HG03565 (cell line): ENCODE results near the gene SEC16A.

Experiments used
- ATAC-seq: cut with Tn5 transposase; IDR thresholded peaks from one replicate; pipeline ENCODE4 v1.9.1; 2021; ENCODE audit warnings: mild to moderate bottlenecking, moderate library complexity; ENCODE audit not compliant: unreplicated experiment

SEC16A gene

DNA sequence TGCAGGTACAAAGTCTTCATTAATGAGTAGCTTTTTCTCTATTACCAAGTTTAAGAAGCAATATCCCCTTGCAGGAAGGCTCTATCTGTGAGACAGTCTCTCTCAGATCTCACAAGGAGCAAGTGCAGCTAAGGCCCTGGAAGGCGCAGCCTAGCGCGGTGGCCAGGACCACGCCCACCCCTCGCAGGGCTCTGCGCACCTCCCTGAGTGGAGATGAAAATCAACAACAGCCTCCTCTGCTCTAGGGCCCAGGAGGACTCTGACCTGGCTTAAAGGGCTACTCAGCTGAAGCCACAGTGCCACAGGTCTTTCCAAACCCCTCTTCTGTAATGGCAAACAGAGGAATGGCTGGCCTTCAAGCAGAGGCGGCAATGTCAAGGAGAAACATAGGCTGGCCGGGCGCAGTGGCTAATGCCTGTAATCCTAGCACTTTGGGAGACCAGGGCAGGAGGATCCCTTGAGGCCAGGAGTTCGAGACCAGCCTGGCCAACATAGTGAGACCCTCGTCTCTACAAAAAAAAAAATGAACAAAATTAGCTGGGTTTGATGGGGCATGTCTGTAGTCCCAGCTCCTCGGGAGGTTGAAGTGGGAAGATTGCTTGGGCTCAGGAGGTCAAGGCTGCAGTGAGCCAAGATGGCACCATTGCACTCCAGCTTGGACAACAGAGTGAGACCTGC lies 11.9 kb downstream of the SEC16A start:
- ATAC-seq, result no peak

DNA sequence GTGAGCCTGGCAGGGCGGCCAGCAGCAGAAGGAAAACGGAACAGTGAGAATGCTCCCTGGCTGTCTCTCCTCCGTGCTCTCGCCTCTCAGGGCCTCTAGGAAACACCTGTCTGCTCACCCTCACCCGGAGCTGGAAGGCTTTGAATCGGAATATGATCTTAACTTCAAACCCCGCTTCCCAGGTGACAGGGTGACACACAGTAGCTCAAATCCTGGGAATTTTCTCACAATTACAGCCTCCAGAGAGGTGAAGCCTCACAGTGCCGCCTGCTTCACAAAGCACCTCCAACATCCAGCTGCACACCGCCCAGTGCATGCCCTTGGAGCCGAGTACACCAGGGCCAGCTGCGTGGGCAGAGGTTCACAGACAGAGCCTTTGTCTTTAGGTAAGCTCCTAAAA lies 12.5 kb downstream of the SEC16A start:
- ATAC-seq, result no peak

DNA sequence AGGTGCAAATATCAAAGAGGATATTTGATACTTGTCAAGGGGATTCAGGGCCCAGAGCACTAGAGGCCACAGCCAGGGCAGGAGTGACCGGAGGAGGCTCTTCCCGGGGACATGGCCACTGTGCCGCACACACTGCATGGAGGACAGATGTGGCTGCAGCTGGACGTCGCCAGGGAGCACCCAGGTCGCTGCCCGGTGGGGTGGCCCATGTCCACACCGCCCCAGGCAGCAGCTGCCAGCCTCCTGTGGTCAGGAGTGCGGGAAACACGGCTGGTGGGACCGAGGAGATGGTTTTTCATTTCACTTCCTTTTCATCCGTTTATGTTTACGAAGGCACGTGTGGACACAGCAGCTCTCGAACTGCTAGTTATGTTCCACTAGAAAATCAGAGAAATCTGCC lies 15.1 kb downstream of the SEC16A start:
- no peak for ATAC-seq

DNA sequence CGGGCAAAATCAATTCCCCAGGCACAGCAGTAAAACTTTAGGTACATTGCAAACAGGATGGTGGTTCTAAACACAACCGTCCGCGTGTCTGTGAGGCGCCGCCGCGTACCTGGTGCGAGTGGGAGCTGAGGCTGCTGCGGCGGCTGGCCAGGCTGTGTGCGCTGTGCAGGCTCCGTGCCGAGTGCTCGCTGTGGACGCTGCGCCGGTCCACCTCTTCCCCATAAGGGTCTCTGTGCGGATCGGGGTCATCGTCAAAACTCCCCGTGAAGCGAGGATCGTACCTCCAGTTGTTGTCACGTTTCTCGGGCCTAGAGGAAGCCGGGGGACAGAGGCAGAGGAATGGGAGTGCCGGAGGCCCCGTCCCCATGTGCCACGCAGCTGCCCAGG lies 16.7 kb downstream of the SEC16A start:
- no peak for ATAC-seq

DNA sequence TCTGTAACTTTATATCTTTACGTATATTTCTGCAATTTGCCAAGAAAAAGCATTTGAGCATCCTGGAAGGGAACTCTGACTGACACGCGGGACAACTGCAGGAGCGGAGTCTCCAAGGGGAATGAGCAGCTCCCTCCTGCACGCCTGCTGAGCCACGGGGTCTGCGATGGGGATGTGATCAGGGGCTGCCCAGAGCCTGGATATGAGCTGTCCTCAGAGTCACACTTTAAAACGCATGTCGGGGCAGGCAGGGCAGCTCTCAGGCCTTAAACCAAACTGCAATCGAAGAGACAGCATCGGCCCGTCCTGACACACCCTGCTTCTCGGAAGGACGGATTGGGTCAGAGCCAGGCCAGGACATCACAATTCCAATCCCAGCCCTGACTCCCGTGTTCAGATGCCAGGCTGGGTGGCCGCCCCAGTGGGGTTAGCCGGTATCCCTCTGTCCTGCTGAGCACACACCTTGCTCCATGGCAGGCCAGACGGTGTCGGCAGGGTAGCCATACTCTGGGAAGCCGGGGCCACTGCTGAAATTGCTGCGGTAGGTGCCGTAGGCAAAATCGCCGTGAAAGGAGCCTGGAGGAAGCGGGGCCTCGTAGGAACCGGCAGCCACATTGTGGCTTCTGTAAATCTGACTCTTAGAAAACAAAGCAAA lies 17.2 kb downstream of the SEC16A start:
- no peak for ATAC-seq

DNA sequence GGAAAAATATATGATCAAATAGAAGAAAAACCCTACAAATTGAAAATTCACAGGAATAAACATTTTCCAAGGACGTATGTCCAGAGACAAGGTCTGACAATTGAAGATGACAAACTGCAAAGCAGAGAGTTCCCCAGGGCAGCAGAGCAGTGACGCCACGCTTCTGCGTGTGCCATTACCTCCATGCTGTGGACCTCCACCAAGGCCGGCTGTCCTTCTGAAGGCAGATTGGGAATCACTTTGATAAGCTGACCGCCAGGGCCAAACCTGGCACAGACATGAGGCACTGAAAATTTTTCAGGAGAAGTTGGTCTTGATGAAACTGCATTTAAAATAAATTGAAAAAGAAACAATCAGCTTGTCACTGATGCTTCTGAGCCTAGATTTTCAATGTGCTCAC lies 18.6 kb downstream of the SEC16A start:
- no peak for ATAC-seq

DNA sequence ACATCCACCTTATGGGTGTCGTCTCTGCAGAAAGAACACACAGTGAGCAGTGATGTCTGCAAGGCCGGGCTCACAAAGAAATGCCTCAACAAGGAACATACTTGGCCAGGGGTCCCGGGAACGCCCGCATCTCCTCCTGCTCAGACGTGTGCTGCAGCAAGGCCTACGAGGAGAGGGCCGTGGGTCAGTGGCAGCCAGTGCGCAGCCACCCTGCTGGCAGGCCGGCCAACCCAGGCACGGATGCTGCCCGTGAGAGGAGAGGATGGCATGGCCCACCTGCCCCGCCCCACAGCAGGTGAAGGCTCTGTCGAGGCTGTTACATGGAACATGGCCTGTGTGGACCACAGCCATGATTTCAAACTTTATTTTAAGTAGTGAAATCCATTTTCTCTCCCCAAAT lies 19.3 kb downstream of the SEC16A start:
- no peak for ATAC-seq

DNA sequence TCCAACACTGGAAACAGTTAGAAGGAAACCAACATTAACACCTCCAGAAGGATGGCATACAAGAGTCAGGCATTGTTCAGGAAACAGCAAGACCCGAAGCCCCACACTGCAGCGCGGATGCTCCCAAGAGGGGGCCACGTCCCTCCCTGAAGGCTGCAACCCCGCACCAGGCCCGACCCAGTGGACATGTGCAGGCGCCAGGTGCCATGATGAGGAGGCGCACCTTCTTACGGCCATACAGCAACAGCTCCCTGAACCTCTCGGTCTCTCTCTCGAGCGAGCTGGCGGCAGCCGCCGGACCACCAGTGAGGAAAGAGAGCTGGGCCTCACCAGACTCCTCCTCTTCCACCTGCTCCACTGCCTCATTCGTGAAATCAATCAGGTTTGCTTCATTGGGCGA lies 20.2 kb downstream of the SEC16A start:
- no peak for ATAC-seq

DNA sequence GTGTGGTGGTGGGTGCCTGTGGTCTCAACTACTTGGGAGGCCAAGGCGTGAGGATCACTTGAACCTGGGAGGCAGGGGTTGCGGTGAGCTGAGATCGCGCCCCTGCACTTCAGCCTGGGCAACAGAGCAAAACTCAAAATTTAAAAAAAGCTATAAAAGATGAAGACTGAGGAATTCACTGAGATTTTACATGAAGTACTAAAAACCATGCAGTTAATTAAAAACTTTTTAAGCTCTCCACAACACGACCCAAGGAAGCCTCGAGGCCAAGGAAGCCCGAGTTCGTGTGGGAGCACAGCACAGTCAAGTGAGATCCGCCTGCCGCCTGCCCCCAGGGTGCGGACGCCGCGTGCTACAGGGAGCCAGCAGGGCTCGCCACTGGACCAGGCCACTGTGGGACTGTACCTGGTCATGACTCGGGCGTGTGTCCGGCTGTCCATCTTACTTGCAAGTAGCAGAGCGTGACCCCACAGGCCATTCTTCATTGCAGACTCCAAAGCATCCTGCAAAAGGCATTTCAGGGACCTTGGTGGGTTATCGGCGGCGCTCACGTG lies 22.0 kb downstream of the SEC16A start:
- no peak for ATAC-seq

DNA sequence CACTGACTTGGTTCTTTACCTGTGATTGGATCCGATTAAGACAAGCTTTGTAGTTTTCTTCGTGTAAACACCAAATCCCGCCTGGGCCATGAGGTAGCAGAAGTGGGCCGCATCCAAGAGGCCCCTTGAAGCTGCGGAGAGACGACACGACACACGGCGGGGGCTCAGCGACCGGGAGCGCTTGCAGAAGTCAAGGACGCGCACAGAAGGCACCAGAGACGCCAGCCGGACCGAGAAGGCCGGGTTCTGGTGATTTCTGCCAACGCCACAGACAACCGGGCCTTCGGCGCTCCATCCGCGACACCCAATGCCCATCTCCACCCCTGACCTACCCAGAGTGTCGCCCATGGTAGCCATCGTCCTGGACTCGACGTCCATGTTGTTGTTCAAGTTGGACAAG lies 23.4 kb downstream of the SEC16A start:
- ATAC-seq, result no peak

DNA sequence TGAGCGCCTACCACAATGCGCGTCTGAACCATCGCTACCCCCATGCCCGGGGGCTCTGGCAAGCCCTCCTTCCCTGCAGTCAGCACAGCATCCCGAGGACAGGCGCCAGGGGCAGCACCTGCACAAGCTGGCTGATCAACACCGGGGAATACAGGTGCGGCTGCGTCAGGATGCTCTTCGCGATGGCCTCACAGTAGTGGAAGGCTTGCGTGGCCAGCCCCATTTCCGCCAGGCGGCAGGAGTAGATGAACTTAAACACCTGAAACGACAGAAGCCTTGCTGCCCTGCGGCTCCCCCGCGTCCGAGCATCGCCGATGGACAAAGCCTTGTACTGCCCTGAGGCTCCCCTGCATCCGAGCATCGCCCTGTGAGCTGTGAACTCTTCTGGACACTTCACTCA lies 25.5 kb downstream of the SEC16A start:
- no peak for ATAC-seq

DNA sequence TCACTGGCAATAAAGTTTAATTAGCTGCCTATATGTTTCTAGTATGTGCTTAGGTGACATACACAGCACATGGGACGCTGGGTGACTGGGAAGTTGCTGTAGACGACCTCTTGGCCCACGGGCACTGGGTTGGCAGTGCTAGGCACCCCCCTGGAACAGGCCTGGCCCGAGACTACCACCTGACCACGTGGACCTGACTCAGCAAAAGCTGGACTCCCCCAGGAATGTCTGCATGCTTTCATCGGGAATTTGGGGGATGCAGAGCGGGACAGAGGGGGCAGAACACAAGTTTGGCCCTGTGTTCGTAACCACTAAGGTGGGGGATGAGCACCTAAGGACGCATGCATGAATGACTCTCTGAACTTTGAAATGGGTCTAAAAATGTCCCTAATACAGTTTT lies 26.6 kb downstream of the SEC16A start:
- ATAC-seq, result no peak

DNA sequence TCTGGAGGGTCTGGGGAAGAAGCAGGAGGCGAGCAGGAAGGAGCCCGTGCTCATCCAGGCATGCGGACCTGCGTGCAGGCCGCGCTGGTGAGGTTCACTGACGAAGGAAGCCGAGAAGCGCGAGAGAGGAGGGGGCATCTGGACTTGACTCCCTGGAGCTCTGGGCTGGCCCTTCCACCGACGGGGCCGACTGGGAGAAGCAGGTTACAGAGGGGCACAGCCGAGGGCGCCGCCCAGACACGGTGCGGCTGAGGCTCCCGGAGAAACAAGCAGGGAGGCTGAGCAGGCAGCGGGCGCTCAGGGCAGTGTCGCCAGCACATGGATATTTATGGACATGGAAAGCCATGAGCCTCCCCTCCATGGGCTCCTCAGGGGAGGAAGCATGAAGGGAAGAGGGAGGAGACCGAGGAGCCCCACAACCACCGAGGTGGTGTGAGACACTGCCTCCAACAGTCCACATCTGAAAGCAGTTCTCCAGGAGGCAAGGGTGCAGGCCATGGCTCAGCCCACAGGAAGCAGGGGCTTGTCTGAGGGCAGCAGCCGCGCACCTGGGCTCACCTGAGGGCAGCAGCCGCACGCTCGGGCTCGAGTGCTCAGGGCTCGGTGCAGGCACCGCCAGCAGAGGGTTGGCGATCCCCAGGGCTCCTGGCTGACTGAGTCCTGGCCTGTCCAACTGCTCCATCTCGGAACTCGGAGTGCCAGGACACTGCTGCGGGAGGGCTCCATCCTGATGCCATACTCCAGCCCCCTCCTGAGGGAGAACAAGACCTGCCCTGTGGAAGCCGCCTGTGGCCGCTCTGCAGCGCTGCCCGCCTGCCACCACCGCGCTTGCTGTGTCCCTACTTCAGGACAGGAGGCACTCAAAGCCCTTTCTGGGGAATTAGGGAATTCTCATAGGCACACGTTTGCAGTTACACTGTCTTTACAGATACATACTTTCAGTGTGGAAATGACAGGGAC lies 27.5 kb downstream of the SEC16A start:
- ATAC-seq, result no peak

DNA sequence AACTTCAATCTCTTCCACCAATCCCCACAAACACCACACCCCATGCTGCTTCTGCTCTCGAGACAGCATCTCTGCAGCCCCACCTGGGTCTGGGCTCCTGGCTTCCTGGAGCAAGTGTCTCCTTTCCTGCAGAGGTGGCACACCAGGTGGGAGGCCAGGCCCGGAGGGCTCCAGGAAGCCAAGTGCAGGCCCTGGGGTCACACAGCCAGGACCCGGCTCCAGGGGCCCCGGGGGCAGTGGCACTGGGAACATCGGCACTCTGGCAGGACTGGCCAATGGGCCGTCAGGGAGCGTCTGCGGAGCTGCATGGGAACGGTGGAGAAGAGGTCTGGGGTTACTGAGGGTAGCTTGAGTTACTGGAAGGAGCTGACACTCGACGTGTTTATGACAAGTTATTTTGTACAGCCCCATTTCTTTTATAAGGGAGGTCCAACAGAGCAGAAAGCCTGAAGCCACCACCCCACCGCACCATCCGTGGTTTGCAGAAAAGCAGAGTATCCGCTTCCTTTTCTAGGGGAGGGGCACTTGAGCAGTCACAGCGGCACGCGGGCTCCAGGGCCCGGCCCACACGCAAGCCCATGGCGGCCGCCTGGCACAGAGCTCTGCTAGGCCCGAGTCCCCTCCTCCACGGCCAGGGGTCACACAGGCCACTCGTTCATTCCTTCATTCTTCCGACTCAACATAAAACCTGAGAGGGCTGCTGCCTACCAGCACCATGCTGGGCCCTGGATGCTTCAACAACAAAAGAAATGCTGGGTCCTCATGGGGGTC lies 28.6 kb downstream of the SEC16A start:
- ATAC-seq, result no peak

DNA sequence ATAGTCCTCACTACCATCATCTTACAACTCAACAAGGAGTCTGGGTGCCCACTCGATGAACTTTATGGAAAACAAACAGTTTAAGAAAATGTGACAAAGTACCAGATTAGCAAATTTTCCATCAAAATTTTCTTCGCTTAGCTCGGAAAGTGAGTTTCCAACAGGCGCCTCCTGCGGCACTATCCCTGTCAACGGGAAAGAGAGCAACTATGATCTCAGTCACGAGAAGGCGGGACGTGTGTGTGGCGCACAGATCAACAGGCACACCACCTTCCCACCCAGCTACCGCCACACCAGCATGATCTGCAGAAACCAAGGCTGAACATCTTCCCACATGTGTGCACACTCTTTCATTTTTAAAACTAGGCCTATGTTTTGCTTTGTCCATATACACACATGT lies 29.5 kb downstream of the SEC16A start:
- no peak for ATAC-seq

DNA sequence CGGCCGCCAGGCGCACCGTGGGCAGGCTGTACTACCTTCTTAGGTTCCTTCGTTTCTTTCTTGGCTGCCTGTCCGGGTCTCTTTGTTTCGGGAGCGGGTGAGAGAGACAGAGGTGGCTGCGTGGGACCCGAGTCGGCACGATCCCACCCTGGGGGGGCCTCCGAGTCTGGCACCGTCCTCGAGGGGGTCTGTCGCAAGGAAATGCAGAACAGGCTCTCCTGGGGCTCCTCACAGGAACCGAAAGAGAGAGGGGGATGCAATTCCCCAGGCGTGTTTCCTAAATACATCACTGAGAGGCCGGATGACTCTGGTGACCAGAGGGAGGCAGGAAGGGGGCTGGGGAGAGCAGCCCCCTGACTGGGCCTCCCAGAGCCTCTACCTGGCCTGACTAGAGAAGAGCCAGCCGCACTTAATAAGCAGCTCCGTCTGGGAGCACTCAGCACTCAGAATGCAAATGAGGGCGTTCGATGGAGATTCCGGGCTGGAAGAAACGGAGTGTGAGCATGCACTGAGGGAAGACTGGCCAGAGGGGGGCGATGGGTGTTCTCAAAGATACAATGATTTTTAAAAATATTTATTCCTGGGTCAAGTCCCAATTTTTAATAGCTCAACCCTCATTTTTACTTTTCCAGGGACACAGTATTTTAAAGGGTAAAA lies 31.5 kb downstream of the SEC16A start:
- no peak for ATAC-seq

DNA sequence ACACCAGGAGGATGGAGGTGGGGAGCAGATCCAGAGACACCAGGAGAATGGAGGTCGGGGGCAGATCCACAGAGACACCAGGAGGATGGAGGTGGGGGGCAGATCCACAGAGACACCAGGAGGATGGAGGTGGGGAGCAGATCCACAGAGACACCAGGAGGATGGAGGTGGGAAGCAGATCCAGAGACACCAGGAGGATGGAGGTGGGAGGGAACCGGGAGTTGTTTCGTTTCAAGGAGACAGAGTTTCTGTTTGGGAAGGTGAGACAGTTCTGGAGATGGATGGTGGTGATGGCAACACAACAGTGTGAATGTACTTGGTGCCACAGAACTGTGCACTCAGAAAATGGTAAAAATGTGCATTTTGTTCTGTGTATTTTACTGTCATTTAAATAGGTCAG lies 34.2 kb downstream of the SEC16A start:
- ATAC-seq, result no peak

DNA sequence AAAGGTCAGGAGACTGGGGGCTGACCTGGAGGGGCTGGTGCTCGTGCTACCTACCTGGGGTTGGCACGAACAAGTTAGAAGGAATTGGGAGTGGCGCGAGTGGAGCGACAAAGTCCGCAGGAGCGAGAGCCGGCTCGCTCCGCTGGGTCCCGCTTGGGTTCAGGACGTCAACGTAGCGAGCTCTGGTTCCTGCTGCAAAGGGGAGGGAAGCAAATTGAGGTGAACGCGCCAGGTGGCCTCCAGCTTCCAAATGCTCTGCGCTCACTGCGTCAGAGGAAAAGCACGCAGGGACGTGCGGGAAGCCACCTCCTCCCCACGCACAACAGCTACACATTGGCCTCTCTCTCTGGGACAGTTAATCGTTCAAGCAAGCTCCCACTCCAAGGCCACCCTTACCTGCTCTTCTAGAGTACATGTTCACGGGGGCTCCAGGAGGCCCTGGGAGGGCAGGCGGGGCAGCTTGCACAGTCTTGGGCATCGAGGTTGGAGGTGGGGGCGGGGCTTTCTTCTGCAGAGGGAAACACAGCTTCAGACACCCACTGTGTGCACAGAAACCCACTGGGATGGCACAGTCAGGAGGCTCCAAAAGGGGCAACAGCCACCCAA lies 35.6 kb downstream of the SEC16A start:
- no peak for ATAC-seq

DNA sequence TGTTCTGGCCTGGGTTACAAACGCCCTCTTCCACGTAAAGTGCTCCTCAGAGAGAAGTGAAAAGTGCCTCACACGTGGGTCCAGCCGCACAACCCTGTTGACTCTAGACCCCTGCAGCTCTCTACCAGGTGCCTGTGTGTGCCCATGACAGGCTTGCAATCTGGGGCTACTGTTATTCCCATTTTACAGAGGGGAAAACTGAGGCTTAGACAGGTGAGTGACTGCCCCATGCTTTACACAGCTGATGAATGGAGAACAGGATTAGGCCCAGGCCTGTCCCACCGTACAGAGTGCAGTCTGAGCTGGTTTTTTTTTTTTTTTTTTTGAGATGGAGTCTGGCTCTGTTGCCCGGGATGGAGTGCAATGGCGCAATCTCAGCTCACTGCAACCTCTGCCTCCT lies 37.0 kb downstream of the SEC16A start:
- ATAC-seq, result no peak

DNA sequence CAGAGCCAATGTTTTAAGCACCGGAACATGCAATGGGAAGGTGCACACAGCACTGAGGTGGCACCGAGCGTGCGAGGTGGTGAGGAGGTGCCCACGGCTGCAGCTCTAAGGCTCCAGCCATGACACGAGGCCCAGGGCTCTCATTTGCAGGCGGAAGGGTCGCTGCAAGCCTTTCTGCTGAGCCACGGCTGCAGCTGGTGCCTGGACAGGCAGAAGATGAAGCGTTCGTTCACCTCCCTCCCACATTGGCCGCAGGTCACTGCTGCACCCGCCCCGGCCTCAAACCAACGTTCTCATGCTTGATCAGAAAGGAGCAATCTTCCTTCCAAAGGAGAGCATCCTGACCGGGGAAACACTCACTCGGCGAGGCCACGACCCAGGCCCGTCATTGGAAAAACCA lies 38.7 kb downstream of the SEC16A start:
- no peak for ATAC-seq
